ENCODE results near the gene CTBP2.

DNA sequence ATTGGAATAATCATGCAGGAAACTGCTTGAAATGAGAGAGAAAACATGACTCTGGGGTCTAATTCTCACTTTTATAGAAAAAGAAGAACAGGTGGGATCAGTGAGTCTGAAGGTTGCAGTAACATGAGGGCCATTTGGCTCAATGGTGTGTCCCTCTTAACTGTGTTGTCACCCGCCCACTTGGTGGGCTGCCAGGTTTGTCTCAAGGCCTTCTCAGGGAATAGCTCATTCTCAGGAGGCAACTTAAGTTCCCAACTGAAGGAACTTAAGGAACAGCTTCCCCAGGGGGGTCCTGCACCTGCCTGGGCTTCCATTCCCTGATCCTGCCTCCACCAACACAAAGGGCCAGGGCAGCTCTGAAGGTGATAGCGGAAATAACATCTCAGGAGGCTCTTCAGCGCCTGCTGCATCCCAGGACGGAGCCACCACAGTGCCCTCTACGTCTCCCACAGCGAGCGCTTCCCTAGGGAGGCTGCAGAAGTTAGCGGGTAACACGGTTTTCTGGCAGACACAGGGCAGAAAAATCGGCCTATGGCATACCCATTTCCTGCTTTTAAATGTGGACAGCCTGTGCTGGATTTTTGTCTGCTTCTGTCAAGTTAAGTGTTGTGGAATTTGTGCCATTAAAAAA, 129.7 kb downstream of the CTBP2 start:
- TF ChIP-seq, protein P1, sequence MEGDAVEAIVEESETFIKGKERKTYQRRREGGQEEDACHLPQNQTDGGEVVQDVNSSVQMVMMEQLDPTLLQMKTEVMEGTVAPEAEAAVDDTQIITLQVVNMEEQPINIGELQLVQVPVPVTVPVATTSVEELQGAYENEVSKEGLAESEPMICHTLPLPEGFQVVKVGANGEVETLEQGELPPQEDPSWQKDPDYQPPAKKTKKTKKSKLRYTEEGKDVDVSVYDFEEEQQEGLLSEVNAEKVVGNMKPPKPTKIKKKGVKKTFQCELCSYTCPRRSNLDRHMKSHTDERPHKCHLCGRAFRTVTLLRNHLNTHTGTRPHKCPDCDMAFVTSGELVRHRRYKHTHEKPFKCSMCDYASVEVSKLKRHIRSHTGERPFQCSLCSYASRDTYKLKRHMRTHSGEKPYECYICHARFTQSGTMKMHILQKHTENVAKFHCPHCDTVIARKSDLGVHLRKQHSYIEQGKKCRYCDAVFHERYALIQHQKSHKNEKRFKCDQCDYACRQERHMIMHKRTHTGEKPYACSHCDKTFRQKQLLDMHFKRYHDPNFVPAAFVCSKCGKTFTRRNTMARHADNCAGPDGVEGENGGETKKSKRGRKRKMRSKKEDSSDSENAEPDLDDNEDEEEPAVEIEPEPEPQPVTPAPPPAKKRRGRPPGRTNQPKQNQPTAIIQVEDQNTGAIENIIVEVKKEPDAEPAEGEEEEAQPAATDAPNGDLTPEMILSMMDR (IDR thresholded peaks at IDR 0.05): no peak
- no peak for TF ChIP-seq POLR2A (IDR thresholded peaks at IDR 0.05)
